Lower leg skin (tissue), 4 donors: ENCODE results near the gene POGLUT3. TPM values are rescaled to one million over a fixed set of nuclear protein-coding genes. Genes with fewer than 3 reads are reported as not detected.

Source experiments
- DNase-seq, 2 donors: peaks; one replicate each; pipeline ENCODE4 v3.0.0-alpha.2; 2019; ENCODE audit warnings: low spot score in 2 of 2
- H3K4me3 ChIP-seq: fragments of 200-600 bp; sonication (generic); 2 replicates; pipeline ENCODE4 v1.5.1; 2017; ENCODE audit warnings: mild to moderate bottlenecking, low read depth; ENCODE audit not compliant: poor library complexity, severe bottlenecking
- CTCF ChIP-seq, 3 donors: fragments of 450-650 bp; IDR thresholded peaks; one replicate each; pipeline ENCODE4 v1.5.1; 2016; ENCODE audit warnings: antibody characterized with exemption in 3 of 3, mild to moderate bottlenecking in 3 of 3, moderate library complexity in 2 of 3
- POLR2A ChIP-seq, 2 donors: fragments of 450-650 bp; IDR thresholded peaks; one replicate each; pipeline ENCODE4 v1.6.1; 2016 to 2017; ENCODE audit warnings: antibody characterized with exemption in 2 of 2, mild to moderate bottlenecking in 1 of 2, moderate library complexity in 1 of 2
- WGBS, 2 donors: methylation state at CpG; one replicate each; pipeline ENCODE4 v1.1.5; 2018; 5-methylcytosine and 5-hydroxymethylcytosine counted together
- intact Hi-C: fragments of 100-400 bp; cut with DNase I; formaldehyde crosslinking; loops from one replicate; pipeline ENCODE4 v1.15.0; 2023; ENCODE audit warnings: low total_unique reads
- total RNA-seq, 4 donors: library from RNA; depleted of rRNA; stranded (reverse); fragments of >200 nt; gene quantifications; one replicate each; pipeline ENCODE4 v1.1.0, GENCODE V29; 2016

The POGLUT3 gene
- total RNA-seq, 4 donors from 2014 or later: 13.1 to 27.0 (median 15.8) TPM

DNA sequence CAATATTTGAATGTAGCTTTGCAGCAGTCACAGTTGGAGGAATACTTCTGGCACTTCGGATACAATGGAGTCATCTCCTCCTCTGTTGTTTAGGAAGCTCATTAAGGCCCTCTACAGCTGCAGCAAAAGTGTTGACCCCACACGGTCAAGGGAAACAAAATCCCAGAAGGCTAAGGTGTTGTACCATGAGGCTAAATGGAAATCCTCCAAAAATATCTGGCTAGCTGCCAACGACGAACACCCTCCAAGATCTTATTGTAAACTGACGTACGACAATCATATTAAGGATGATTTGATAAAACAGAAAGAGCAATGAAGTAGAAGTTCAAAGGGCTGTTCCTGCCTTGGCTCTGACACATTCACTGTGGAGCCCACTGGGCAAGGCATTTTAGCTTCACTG is 4.0 kb downstream of the POGLUT3 start:
- TF ChIP-seq POLR2A (IDR thresholded peaks at IDR 0.05): no peak
- TF ChIP-seq CTCF (IDR thresholded peaks at IDR 0.05): no peak
- H3K4me3 ChIP-seq: no peak overlapping the region
- intact Hi-C loops: no loop called here
- no peak for DNase-seq
- 38 to 56% methylated on average over 6 of the region's 6 CpGs for WGBS, 2 donors

GRCh38 chr11:108491936-108492335 is 6.2 kb downstream of the POGLUT3 start:
- intact Hi-C loops: no loop called here
- no peak overlapping the region for H3K4me3 ChIP-seq
- DNase-seq: no peak
- WGBS, 2 donors: 95 to 100% methylated on average over 3 of the region's 3 CpGs
- no peak for TF ChIP-seq CTCF (IDR thresholded peaks at IDR 0.05)
- TF ChIP-seq POLR2A (IDR thresholded peaks at IDR 0.05): no peak

DNA sequence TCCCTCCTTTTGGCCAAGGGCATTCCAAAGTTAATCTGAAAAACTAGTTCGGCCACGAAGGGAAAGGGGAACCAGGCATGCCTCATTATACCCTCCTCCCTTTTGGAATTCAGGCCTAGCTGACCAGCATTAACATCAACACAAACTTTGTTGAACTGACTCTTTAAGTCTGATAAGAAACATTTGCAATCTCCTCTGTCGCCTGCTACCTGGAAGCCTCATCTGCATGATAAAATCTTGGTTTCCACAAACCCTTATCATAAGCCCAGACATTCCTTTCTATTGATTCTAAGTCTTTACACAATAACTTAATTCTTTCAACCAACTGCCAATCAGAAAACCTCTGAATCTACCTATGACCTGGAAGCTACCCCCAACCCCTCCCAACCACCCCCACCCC is 11.4 kb downstream of the POGLUT3 start:
- 78 to 82% methylated on average over 3 of the region's 3 CpGs for WGBS, 2 donors
- TF ChIP-seq CTCF (IDR thresholded peaks at IDR 0.05) (no peak), POLR2A (IDR thresholded peaks at IDR 0.05) (no peak)
- no peak overlapping the region for H3K4me3 ChIP-seq
- intact Hi-C loops: no loop called here
- no peak for DNase-seq

DNA sequence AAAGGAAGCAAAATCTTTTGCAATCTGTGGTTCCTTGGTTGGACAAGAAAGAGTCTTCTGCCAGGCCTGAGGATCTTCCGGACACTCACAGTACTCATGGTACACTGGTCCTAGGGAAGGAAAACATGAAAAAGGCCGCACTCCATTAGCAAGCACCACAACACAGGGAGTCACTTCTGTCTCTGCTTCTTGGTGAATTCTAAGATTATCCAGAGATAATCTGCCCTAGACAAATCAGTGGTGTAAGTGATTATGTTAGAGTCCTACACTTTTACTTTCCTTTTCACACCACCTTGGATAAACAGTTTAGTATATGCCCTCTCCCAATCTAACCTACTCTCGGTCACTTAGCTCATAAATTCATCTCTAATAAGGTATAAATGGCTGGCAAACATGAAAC is 11.9 kb downstream of the POGLUT3 start:
- intact Hi-C loops: no loop called here
- H3K4me3 ChIP-seq: no peak overlapping the region
- DNase-seq: no peak
- TF ChIP-seq CTCF (IDR thresholded peaks at IDR 0.05): no peak
- no peak for TF ChIP-seq POLR2A (IDR thresholded peaks at IDR 0.05)
- WGBS, 2 donors: 97 to 99% methylated on average over 3 of the region's 3 CpGs

GRCh38 chr11:108483163-108483562 is 15.0 kb downstream of the POGLUT3 start:
- intact Hi-C loops: no loop called here
- TF ChIP-seq CTCF (IDR thresholded peaks at IDR 0.05) (no peak), POLR2A (IDR thresholded peaks at IDR 0.05) (no peak)
- no peak overlapping the region for H3K4me3 ChIP-seq

GRCh38 chr11:108474664-108475463 is 23.3 kb downstream of the POGLUT3 start:
- H3K4me3 ChIP-seq: no peak overlapping the region
- TF ChIP-seq POLR2A (IDR thresholded peaks at IDR 0.05) (no peak), CTCF (IDR thresholded peaks at IDR 0.05) (no peak)
- 65 to 69% methylated on average over 11 of the region's 11 CpGs for WGBS, 2 donors
- intact Hi-C loops: no loop called here
- no peak for DNase-seq

More at GRCh38 chr11:108483163-108483562, 15.0 kb downstream of the POGLUT3 start:
- no peak for DNase-seq
